NCI-H128 (cell line): Measurements from ENCODE around the gene CTDSPL.

Experiments
- DNase-seq: peaks from one replicate; lab custom pipeline; 2025; ENCODE audit not compliant: unreplicated experiment; lab: John Stamatoyannopoulos, UW

The CTDSPL gene

GRCh38 chr3:37941608-37942508 lies 80.2 kb downstream of the CTDSPL start:
- no peak for DNase-seq

- DNase-seq, result no peak
These were observed 81.0 kb downstream of the CTDSPL start for GRCh38 chr3:37942646-37943045.

- no peak for DNase-seq
These were observed 81.4 kb downstream of the CTDSPL start for GRCh38 chr3:37943126-37943525.

GRCh38 chr3:37943631-37944314 lies 82.1 kb downstream of the CTDSPL start:
- no peak for DNase-seq

- DNase-seq, result no peak
These were observed 82.7 kb downstream of the CTDSPL start for GRCh38 chr3:37944391-37944842.

- no peak for DNase-seq
These were observed 83.6 kb downstream of the CTDSPL start for GRCh38 chr3:37945156-37945806.

GRCh38 chr3:37945807-37946530 lies 84.3 kb downstream of the CTDSPL start:
- no peak for DNase-seq

- DNase-seq, result no peak
These were observed 84.8 kb downstream of the CTDSPL start for GRCh38 chr3:37946531-37946889.

GRCh38 chr3:37949866-37950265 lies 88.2 kb downstream of the CTDSPL start:
- no peak for DNase-seq

- no peak for DNase-seq
These were observed 90.9 kb downstream of the CTDSPL start for GRCh38 chr3:37952564-37952963.

- DNase-seq, result no peak
These were observed 91.5 kb downstream of the CTDSPL start for GRCh38 chr3:37953226-37953625.

GRCh38 chr3:37953707-37954394 lies 92.2 kb downstream of the CTDSPL start:
- DNase-seq, result no peak

GRCh38 chr3:37954881-37955280 lies 93.2 kb downstream of the CTDSPL start:
- no peak for DNase-seq

- DNase-seq, result no peak
These were observed 94.4 kb downstream of the CTDSPL start for GRCh38 chr3:37955918-37956707.

GRCh38 chr3:37956723-37957538 lies 95.3 kb downstream of the CTDSPL start:
- DNase-seq, result no peak

GRCh38 chr3:37957539-37957936 lies 95.9 kb downstream of the CTDSPL start:
- DNase-seq, result no peak

GRCh38 chr3:37961622-37962431 lies 100.1 kb downstream of the CTDSPL start:
- no peak for DNase-seq

- no peak for DNase-seq
These were observed 101.3 kb downstream of the CTDSPL start for GRCh38 chr3:37963016-37963415.
